ENCODE measurements around the gene DHX35.
A peak's percentile ranks its signal among the peaks of the same experiment; 100 is the strongest.
"Not testable (repeated sequence)": the region's sequence is repeated elsewhere in the genome, so short reads cannot be mapped to it uniquely, and the experiment has no call there.

Gene DHX35

DNA sequence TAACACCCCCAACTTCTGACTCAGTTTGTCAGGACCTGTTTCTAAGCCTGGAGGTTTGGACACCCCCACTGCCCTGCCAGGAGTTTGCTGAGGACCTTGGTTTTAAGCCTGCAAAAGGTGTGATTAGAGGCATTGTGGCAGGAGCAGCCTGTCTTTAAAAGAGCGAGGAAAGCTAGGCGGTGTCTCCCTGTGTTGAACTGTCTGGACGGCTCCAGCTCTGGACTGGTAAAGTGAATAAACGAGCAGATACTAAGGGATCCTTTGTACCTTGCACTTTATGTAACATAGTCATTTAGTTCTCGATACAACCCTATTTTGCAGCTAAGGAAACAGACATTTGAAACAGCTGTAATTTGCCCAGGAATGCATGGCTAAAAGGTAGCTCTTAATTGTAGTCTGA lies 21.5 kb upstream of the DHX35 start:
- no peak for DNase-seq

GRCh38 chr20:38941726-38942389 lies 20.3 kb upstream of the DHX35 start:
- no peak for DNase-seq

- no peak for DNase-seq
Measured at GRCh38 chr20:38945012-38945411, 17.1 kb upstream of the DHX35 start.

DNA sequence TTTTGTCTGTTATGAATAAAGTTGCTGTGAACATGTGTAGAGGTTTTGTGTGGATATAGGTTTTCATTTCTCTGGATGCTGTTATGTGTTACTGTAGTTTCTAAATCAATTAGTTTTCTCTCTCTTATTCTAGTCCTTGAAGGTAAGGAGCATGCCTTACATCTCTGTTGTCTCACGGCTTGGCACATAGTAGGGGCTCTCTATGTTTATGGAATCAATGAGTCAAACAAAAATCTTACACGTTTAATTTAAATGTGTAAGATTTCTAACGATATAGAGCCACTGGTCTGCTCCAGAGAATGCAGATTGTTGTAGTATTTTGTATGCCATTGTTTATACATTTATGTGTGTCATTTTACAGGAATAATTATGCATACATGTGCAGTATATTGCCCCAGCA lies 15.3 kb upstream of the DHX35 start:
- DNase-seq: no peak

- no peak for DNase-seq
Measured at GRCh38 chr20:38947931-38948362, 14.2 kb upstream of the DHX35 start.

DNA sequence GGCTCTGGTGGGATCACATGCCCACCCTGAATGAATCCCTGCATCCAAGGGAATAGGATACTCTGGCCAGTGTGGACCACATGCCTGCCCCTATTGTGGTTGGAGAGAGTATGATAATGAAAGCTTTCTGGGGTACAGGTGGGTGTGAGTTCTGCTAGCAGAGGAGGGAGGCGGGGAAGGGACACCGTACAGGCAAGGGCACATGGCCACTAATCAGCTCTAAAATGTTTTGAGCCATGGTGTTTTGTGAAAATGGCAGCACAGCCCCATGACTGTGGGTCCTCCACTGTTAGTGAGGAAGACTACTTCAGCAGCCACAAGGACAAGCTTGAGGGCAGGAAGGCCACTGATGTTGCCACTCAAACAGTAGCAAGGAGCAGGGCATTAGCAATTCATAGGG lies 11.9 kb upstream of the DHX35 start:
- DNase-seq: no peak

DNA sequence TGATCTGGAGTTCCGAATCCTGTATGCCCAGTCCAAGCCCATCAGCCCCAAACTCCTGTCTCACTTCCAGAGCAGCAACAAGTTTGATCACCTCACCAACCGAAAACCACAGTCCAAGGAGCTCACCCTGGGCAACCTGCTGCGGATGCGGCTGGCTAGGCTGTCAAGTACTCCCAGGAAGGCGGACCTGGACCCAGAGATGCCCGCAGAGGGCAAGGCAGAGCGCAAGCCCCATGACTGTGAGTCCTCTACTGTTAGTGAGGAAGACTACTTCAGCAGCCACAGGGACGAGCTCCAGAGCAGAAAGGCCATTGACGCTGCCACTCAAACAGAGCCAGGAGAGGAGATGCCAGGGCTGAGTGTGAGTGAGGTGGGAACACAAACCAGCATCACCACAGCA lies 10.5 kb upstream of the DHX35 start:
- no peak for DNase-seq

GRCh38 chr20:38952153-38952552 lies 10.0 kb upstream of the DHX35 start:
- DNase-seq: no peak

DNA sequence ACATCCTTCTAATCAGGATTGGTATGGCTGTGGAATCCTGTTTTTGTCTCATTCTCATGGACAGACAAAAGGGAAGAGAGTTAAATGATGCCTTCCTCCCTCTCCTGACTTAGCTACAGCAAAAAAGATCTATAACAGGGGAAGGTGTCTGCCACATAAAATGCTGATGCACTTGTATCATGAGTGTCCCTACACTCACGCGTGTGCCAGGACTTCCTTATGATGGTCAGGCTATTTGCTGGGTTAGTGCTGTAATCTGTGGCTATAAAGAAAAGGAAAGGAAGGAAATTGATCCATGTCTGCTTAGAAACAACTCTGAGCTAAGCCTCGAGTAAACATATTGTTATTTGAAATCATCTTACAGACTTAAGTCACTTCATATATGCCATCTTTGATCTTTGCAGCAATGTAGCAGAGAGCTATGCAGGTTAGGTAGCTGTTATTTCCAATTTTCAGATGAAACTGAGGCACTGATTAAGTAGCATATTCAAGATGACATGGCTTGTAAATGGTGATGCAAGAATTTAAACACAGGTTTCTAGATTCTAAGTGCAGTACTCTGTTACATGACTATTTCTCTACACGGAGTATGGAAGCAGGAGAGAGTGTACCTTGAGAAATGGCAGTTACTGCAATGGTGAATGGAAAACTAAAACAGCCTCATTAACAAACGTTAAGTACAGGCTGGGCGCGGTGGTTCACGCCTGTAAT lies 8.4 kb upstream of the DHX35 start:
- no peak for DNase-seq

DNA sequence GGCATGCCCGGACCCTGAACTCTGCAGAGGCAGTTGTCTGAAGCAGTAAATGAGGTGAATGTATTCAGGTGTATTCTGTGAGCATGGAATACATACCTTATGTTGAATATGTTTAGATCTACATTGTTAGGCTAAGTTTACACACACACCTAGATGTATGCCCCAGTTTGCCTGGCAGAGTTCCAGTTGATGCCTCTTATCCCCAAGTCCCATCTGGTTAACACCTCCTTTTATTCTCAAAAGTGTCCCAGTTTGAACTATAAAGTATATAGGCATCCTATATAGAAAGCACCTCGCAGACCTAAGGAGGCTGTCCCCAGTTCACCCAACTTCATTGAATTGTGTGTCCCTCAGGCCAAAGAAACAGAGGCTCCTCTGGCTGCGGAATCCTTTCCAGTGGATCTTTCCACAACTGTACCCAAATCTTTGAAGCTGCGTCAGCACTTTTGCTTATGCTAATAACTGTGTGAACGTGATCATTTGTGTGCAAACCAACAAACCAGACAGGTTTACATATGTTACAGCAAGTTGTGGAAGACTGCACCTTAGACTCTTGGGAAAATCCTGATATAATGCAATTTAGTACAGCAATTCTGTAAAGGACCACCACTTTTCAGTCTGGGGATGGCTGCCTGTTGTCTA lies 4.8 kb upstream of the DHX35 start:
- DNase-seq: no peak

DNA sequence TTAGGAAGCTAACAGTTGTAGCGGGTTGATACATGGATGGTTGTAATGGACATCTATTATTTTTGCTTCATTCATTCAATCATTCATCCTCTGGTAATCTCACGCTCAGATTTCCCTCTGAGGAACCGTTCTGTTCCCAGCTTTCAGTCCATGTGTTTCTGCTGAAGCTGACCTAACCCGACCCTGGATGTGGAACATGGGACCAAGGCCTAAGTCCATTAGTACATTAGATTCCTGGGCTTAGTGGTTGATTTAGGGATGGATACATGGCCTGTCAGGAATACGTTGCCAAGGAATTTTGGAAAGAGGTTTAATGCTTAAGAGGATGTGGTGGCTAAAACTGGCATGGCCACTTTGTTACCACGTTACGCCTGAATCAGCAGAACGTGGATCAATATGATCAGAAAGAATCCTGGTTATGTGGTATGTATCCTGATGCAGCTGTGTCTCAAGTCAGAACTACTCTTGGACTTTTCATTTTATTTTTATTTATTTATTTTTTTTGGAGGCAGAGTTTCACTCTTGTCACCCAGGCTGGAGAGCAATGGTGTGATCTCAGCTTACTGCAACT lies 4.1 kb upstream of the DHX35 start:
- no peak for DNase-seq

GRCh38 chr20:38960187-38960687 lies 1.9 kb upstream of the DHX35 start:
- DNase-seq: not testable (repeated sequence)

DNA sequence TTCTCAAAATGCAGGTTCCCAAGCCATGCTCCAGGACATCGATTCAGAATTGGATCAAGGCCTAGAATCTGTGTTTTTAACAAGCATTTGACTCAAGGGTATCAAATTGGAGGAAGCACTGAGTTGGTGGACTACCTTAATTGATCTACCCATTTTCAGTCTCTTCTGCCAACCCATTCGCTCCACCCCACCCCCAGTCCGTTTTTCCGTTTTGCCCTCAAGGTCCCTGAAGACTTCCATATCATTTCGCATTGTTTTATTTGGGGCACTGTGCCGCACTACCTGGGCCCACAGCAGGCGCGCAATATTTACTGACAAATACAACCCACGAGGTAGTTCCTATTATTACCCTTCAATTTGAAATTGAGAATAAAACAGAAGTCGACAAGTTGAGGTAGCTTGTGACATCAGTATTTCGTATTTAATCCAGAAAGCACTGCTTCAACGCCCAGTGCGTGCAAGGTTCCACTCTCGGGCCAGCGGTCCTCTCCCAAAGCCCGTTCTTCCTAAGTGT lies 557 bp upstream of the DHX35 start:
- peak in 1 of 3 donors; percentile 3 for DNase-seq

GRCh38 chr20:38962928-38963401 lies 821 bp downstream of the DHX35 start:
- peak; percentile 18 to 39 (median 18) for DNase-seq

DNA sequence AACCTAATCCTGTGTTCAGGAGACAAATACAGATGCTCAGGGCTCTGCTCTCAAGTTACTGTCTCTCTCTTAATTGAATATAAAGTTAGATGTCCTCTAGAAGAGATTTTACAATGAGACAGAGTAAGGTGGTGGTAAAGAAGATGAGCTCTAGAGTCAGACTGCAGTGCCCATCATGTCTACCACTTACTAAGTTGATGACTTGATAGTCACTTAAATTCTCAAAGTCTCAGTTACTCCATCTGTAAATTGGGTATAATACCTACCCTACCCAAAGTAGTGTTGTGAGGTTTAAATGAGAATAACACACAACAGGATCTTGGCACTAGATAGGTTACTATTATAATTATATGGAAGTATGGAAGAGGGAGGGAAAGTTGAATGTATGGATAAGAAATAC lies 1.6 kb downstream of the DHX35 start:
- DNase-seq: no peak

DNA sequence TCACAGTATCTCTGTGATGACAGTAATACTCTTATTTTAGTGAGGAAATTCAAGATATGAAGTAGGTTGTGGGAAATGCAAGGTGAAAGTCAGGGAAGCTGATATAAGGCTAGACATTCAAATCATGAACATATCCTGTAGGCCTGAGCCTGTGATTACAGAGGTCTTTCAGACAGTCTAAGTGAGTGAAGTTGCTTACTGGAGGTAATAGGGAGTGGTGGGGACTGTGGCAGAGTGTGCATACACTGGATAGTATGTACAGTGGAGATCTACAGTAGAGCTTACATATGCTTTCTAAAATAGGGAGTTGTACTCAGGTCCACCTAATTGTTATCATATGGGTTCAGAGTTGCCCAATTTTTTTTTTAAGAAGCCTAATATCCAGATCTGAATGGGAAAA lies 3.1 kb downstream of the DHX35 start:
- DNase-seq: no peak

DNA sequence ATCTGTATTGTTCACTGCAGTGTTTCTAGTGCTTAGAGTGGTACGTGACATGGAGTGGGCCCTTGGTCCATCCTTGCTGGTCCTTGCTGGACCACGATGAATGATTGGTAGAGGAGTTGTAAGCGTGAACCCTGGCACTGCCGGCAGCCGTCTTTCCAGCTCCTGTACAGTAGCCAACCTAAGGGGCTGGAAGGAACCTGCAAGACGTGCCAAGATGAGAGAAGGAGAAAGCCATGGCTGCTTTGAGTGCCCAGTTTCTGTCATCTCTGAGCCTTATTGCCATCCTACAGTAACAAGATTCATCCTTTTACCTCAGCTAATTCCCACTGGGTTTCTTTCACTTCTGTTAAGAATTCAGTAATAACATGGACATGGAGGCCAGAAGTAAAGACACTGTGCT lies 5.9 kb downstream of the DHX35 start:
- no peak for DNase-seq

DNA sequence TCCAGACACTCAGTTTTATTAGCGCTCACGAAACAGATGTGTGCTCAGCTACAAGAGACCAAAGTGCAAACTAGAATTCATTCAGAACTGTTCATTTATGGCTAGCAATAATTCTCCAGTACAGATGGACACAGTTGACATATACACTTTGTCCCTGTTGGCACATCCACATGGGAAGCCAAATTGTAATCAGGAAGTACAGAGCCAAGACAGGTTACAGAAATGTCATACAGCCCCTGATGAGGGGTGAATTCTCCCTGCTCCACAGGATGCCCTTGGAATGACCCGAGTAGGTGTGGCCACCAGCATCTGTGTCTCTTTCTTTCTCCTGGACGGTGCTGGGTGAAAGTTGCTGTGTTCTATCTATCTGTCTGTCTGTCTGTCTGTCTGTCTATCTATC lies 7.6 kb downstream of the DHX35 start:
- DNase-seq: no peak

GRCh38 chr20:38970302-38970701 lies 8.2 kb downstream of the DHX35 start:
- DNase-seq: no peak

GRCh38 chr20:38973107-38973506 lies 11.0 kb downstream of the DHX35 start:
- no peak for DNase-seq

DNA sequence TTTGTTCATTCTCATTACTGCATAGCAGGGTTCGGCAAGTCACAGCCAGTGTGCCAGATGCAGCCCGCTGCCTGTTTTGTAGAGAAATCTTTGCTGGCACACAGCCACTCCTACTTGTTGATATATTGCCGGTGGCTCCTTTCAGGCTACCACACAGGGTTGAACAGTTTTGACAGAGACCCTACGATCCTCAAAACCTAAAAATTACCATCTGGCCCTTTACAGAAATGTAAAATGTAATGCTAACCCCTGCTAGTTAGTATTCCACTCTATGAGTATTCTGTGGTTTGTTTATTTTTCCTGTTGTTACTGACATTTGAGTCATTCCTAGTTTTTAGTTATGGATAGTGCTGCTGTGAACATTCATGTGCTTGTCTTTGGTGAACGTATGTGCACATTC lies 11.5 kb downstream of the DHX35 start:
- DNase-seq: no peak

- DNase-seq: no peak
Measured at GRCh38 chr20:38975539-38976120, 13.5 kb downstream of the DHX35 start.

GRCh38 chr20:38979434-38979833 lies 17.3 kb downstream of the DHX35 start:
- no peak for DNase-seq
